Neuronal stem cell (in vitro differentiated cells): ENCODE results near the gene SOS1.

Source experiments
- DNase-seq: peaks from one replicate; pipeline ENCODE4 v3.0.0-alpha.2; 2013; ENCODE audit warnings: low spot score
- H2AFZ ChIP-seq: one replicate; pipeline ENCODE4 v1.6.1; 2013; ENCODE audit warnings: mild to moderate bottlenecking, low read length, inconsistent platforms
- H2AK5ac ChIP-seq: 2 replicates; pipeline ENCODE4 v1.6.1; 2013; ENCODE audit warnings: low read depth, mild to moderate bottlenecking, inconsistent platforms, low read length, moderate library complexity, mixed read lengths
- H2BK120ac ChIP-seq: 2 replicates; pipeline ENCODE4 v1.6.1; 2013; ENCODE audit warnings: low read depth, mild to moderate bottlenecking, inconsistent platforms, low read length, moderate library complexity, mixed read lengths
- H2BK12ac ChIP-seq: one replicate; pipeline ENCODE4 v1.6.1; 2013; ENCODE audit warnings: low read length, inconsistent platforms
- H2BK15ac ChIP-seq: 2 replicates; pipeline ENCODE4 v1.6.1; 2013; ENCODE audit warnings: mild to moderate bottlenecking, low read length, inconsistent platforms, mixed read lengths
- H2BK5ac ChIP-seq: one replicate; pipeline ENCODE4 v1.6.1; 2013; ENCODE audit warnings: inconsistent platforms, mild to moderate bottlenecking, low read length, moderate library complexity
- H3K14ac ChIP-seq: one replicate; pipeline ENCODE4 v1.6.1; 2013; ENCODE audit warnings: low read length, inconsistent platforms
- H3K18ac ChIP-seq: 2 replicates; pipeline ENCODE4 v1.6.1; 2013; ENCODE audit warnings: low read length, inconsistent platforms
- H3K23ac ChIP-seq: 2 replicates; pipeline ENCODE4 v1.6.1; 2013; ENCODE audit warnings: low read depth, mild to moderate bottlenecking, mixed read lengths, low read length, inconsistent platforms; ENCODE audit not compliant: poor library complexity
- H3K27ac ChIP-seq: replicated peaks from 3 replicates; pipeline ENCODE4 v1.5.1; 2013; ENCODE audit warnings: low read length, inconsistent platforms
- H3K27me3 ChIP-seq, 3 experiments: 2 replicates each; pipeline ENCODE4 v1.6.1; 2013; ENCODE audit warnings: low read length in 3 of 3, mild to moderate bottlenecking in 2 of 3, inconsistent platforms in 1 of 3, low read depth in 1 of 3, mixed read lengths in 1 of 3, moderate library complexity in 1 of 3; ENCODE audit not compliant: control insufficient read depth in 3 of 3, insufficient read depth in 3 of 3
- H3K36me3 ChIP-seq, 2 donors: replicated peaks in 1 of 2; 2 replicates each; pipeline ENCODE4 v1.6.1; 2013; ENCODE audit warnings: low read length in 2 of 2; ENCODE audit not compliant: control insufficient read depth in 2 of 2, insufficient read depth in 2 of 2
- H3K4ac ChIP-seq: 2 replicates; pipeline ENCODE4 v1.6.1; 2013; ENCODE audit warnings: inconsistent platforms, mild to moderate bottlenecking, low read length, moderate library complexity
- H3K4me1 ChIP-seq, 2 donors: 1 replicate in 1 of 2; 2 replicates in 1 of 2; pipeline ENCODE4 v1.6.1; 2013; ENCODE audit warnings: low read length in 2 of 2, low read depth in 1 of 2; ENCODE audit not compliant: control insufficient read depth in 2 of 2, insufficient read depth in 1 of 2
- H3K4me2 ChIP-seq: one replicate; pipeline ENCODE4 v1.6.1; 2013; ENCODE audit warnings: mild to moderate bottlenecking, low read length, inconsistent platforms; ENCODE audit not compliant: insufficient read depth, poor library complexity, severe bottlenecking
- H3K4me3 ChIP-seq, 2 donors: 2 replicates each; pipeline ENCODE4 v1.5.1; 2013; ENCODE audit warnings: low read length in 2 of 2, mild to moderate bottlenecking in 2 of 2, inconsistent platforms in 1 of 2, moderate library complexity in 1 of 2
- H3K79me1 ChIP-seq: one replicate; pipeline ENCODE4 v1.6.1; 2013; ENCODE audit warnings: low read depth, mild to moderate bottlenecking, inconsistent platforms, low read length, moderate library complexity
- H3K9ac ChIP-seq: one replicate; pipeline ENCODE4 v1.6.1; 2013; ENCODE audit warnings: mild to moderate bottlenecking, low read depth, low read length, inconsistent platforms; ENCODE audit not compliant: poor library complexity
- H3K9me3 ChIP-seq, 2 donors: replicated peaks in 1 of 2; 2 replicates each; pipeline versions ENCODE3 to v1.6.1; 2013; ENCODE audit warnings: low read length in 2 of 2, mild to moderate bottlenecking in 2 of 2, inconsistent platforms in 1 of 2, low read depth in 1 of 2, mixed read lengths in 1 of 2, moderate library complexity in 1 of 2; ENCODE audit not compliant: control insufficient read depth in 2 of 2, insufficient read depth in 1 of 2
- H4K8ac ChIP-seq: one replicate; pipeline ENCODE4 v1.6.1; 2013; ENCODE audit warnings: low read depth, mild to moderate bottlenecking, inconsistent platforms, low read length, moderate library complexity
- H4K91ac ChIP-seq: one replicate; pipeline ENCODE4 v1.6.1; 2013; ENCODE audit warnings: low read length, low read depth, mild to moderate bottlenecking, inconsistent platforms; ENCODE audit not compliant: poor library complexity
- WGBS, 2 donors: extraction: QIAGEN DNeasy Blood & Tissue Kit; methylation state at CpG; one replicate each; pipeline ENCODE4 v1.1.7; 2013; ENCODE audit warnings: missing lambda C conversion rate in 2 of 2, mixed read lengths in 1 of 2; ENCODE audit not compliant: insufficient read length in 2 of 2, insufficient replicate concordance in 1 of 2; ENCODE audit errors: extremely low coverage in 2 of 2; 5-methylcytosine and 5-hydroxymethylcytosine counted together

Gene SOS1

GRCh38 chr2:39120521-39120770, 405 bp downstream of the SOS1 start:
- H2BK15ac ChIP-seq = no peak overlapping the region
- WGBS, 2 donors = no CpG with 5 or more reads among the region's 37 CpGs
- H2BK120ac ChIP-seq = no peak overlapping the region
- no peak overlapping the region for H3K14ac ChIP-seq
- H4K91ac ChIP-seq = no peak overlapping the region
- peak overlapping the region; percentile 89 for H2AFZ ChIP-seq
- H3K4me2 ChIP-seq = peak overlapping the region; percentile 55
- peak overlapping the region; percentile 79 for H3K9ac ChIP-seq
- no peaks in the 10 kb centered on the region for H3K9me3 ChIP-seq
- H2AK5ac ChIP-seq = no peak overlapping the region
- H3K27ac ChIP-seq = peak overlapping the region; percentile 88
- H3K4ac ChIP-seq = no peak overlapping the region
- no peak for DNase-seq
- no peaks in the 10 kb centered on the region for H3K27me3 ChIP-seq
- H3K79me1 ChIP-seq = no peaks in the 10 kb centered on the region
- no peak overlapping the region for H4K8ac ChIP-seq
- peaks cover 2 to 27% of the 10 kb centered on the region in 2 donors for H3K36me3 ChIP-seq
- peak overlapping the region; percentile 81 for H3K18ac ChIP-seq
- peak overlapping the region; percentile 56 to 93 for H3K4me3 ChIP-seq
- no peak overlapping the region for H2BK5ac ChIP-seq
- H2BK12ac ChIP-seq = no peak overlapping the region
- H3K4me1 ChIP-seq = peaks cover 6 to 12% of the 10 kb centered on the region in 2 donors
- H3K23ac ChIP-seq = peak overlapping the region; percentile 32

- no CpG with 5 or more reads among the region's 63 CpGs for WGBS, 2 donors
- Histone ChIP-seq H2BK120ac (no peak overlapping the region), H2BK12ac (no peak overlapping the region), H3K9ac (peak overlapping the region; percentile 87), H4K91ac (no peak overlapping the region), H2BK15ac (no peak overlapping the region), H3K4ac (no peak overlapping the region), H3K14ac (no peak overlapping the region), H3K4me2 (peak overlapping the region; percentile 55), H3K27me3 (no peaks in the 10 kb centered on the region), H3K4me1 (peaks cover 6 to 8% of the 10 kb centered on the region in 2 donors), H2BK5ac (no peak overlapping the region), H3K23ac (peak overlapping the region; percentile 32), H3K36me3 (peaks cover 2 to 29% of the 10 kb centered on the region in 2 donors), H3K9me3 (no peaks in the 10 kb centered on the region), H3K79me1 (no peaks in the 10 kb centered on the region), H2AFZ (peak overlapping the region; percentile 80), H3K27ac (peak overlapping the region; percentile 88), H2AK5ac (peak overlapping the region; percentile 13), H3K18ac (peak overlapping the region; percentile 81), H4K8ac (no peak overlapping the region), H3K4me3 (peak overlapping the region; percentile 56 to 93)
- peak; percentile 54 for DNase-seq
Observed at GRCh38 chr2:39119732-39120520, 925 bp downstream of the SOS1 start.

GRCh38 chr2:39118786-39119499, 1.9 kb downstream of the SOS1 start:
- H2BK120ac ChIP-seq = no peak overlapping the region
- no peak overlapping the region for H3K18ac ChIP-seq
- no peak for DNase-seq
- H2BK15ac ChIP-seq = no peak overlapping the region
- no peak overlapping the region for H2BK12ac ChIP-seq
- no peak overlapping the region for H3K14ac ChIP-seq
- H4K91ac ChIP-seq = no peak overlapping the region
- H3K27ac ChIP-seq = no peak overlapping the region
- no peak overlapping the region for H2BK5ac ChIP-seq
- H3K4me3 ChIP-seq = peak overlapping the region in 1 of 2 donors; percentile 56
- H3K23ac ChIP-seq = no peak overlapping the region
- H2AFZ ChIP-seq = no peak overlapping the region
- H3K36me3 ChIP-seq = peaks cover 2 to 33% of the 10 kb centered on the region in 2 donors
- H3K9ac ChIP-seq = no peak overlapping the region
- peaks cover 1% of the 10 kb centered on the region for H3K79me1 ChIP-seq
- H3K4me2 ChIP-seq = no peak overlapping the region
- no CpG with 5 or more reads among the region's 6 CpGs for WGBS, 2 donors
- H3K27me3 ChIP-seq = no peaks in the 10 kb centered on the region
- no peak overlapping the region for H4K8ac ChIP-seq
- peaks cover 6 to 8% of the 10 kb centered on the region in 2 donors for H3K4me1 ChIP-seq
- H3K4ac ChIP-seq = no peak overlapping the region
- no peak overlapping the region for H2AK5ac ChIP-seq
- H3K9me3 ChIP-seq = no peaks in the 10 kb centered on the region

GRCh38 chr2:39115556-39115955, 5.3 kb downstream of the SOS1 start:
- no peak overlapping the region for H2BK12ac ChIP-seq
- no peak overlapping the region for H2BK120ac ChIP-seq
- H2AFZ ChIP-seq = no peak overlapping the region
- H2BK5ac ChIP-seq = no peak overlapping the region
- WGBS, 2 donors = no CpG with 5 or more reads among the region's 1 CpG
- H3K36me3 ChIP-seq = peaks cover 2 to 50% of the 10 kb centered on the region in 2 donors
- no peak overlapping the region for H3K14ac ChIP-seq
- H3K18ac ChIP-seq = no peak overlapping the region
- H3K4ac ChIP-seq = no peak overlapping the region
- peaks cover 3 to 6% of the 10 kb centered on the region in 2 donors for H3K4me1 ChIP-seq
- no peak overlapping the region for H3K4me3 ChIP-seq
- no peak overlapping the region for H3K27ac ChIP-seq
- peaks cover 3% of the 10 kb centered on the region for H3K79me1 ChIP-seq
- no peaks in the 10 kb centered on the region for H3K27me3 ChIP-seq
- no peak overlapping the region for H3K9ac ChIP-seq
- DNase-seq = no peak
- H3K9me3 ChIP-seq = no peaks in the 10 kb centered on the region
- H2BK15ac ChIP-seq = no peak overlapping the region
- no peak overlapping the region for H4K8ac ChIP-seq
- no peak overlapping the region for H4K91ac ChIP-seq
- H3K4me2 ChIP-seq = no peak overlapping the region
- no peak overlapping the region for H2AK5ac ChIP-seq
- H3K23ac ChIP-seq = no peak overlapping the region
